ENCODE results near the gene NID1. TPM values are rescaled to one million over a fixed set of nuclear protein-coding genes. Genes with fewer than 3 reads are reported as not detected.
"Not testable (repeated sequence)": the region's sequence is repeated elsewhere in the genome, so short reads cannot be mapped to it uniquely, and the experiment has no call there.

Gene NID1
- total RNA-seq, 1 experiment from 2014 or later = 7.6 TPM

- peak; percentile 69 for DNase-seq (ENCODE audit: low read depth)
Observed at GRCh38 chr1:235999259-235999925, 65.5 kb downstream of the NID1 start.

GRCh38 chr1:235998812-235999211 is 66.1 kb downstream of the NID1 start:
- peak; percentile 19 for DNase-seq (ENCODE audit: low read depth)

DNA sequence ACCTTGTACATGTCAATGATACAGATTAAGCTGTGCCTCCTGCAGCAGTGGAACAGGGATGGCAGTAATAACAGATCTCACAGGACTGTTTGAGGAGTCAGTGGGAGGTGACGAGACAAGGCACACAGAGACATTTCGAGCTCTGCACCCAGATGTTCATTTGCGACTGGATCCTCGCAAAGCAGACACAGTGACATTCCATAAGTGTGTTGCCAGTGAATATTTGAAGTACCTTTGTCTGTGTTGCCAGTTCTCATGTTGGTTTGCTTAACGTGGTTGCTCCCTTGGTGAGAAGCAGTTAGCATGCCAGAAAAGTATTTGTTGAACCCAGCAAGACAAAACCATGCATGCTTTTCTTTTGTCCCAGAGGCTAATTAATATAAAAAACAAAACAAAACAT is 67.0 kb downstream of the NID1 start:
- no peak for DNase-seq (ENCODE audit: low read depth)

GRCh38 chr1:235997049-235997448 is 67.8 kb downstream of the NID1 start:
- no peak for DNase-seq (ENCODE audit: low read depth)

- no peak for DNase-seq (ENCODE audit: low read depth)
Observed at GRCh38 chr1:235996048-235996785, 68.7 kb downstream of the NID1 start.

DNA sequence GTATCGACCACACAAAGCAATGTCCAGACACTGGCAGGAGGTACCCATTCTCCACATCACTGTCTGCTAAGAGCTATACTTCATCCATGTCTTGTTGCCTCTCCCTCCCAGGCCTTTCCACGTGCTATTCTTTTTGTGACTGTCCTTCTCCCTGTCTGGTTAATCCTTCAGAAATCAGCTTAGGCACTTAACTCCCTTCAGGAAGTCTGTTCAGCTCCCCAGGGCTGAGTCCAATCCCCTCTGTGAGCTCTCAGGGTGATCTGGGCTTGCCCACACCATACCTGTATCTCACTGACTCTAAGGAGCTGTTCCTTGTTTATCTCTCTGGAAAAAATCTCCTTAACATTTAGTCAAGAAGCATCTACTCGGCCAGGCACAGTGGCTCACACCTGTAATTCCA is 69.4 kb downstream of the NID1 start:
- DNase-seq (ENCODE audit: low read depth) = no peak

- no peak for DNase-seq (ENCODE audit: low read depth)
Observed at GRCh38 chr1:235993652-235994051, 71.2 kb downstream of the NID1 start.

GRCh38 chr1:235992868-235993267 is 72.0 kb downstream of the NID1 start:
- DNase-seq (ENCODE audit: low read depth) = no peak

DNA sequence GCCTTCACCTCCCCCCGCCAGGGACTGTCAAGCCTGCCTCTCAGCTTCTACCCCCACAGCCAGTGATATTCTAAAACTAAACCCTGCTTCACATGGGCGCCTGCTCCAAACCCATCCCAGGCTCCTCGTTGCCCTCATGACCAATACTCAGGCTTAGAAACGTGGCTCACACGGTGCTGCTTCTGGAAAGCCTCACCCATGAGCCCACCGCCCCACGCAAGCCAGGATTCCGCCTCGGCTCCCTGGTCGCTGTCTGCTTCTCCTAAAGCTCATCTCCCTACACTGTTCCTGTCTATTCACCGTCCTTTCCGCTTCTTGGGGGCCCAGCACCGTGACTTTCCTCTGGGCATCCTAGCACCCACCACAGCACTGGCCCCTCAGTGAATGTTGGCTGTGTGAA is 72.5 kb downstream of the NID1 start:
- DNase-seq (ENCODE audit: low read depth) = no peak

GRCh38 chr1:235990330-235990795 is 74.5 kb downstream of the NID1 start:
- DNase-seq (ENCODE audit: low read depth) = no peak

GRCh38 chr1:235989105-235989504 is 75.8 kb downstream of the NID1 start:
- no peak for DNase-seq (ENCODE audit: low read depth)

DNA sequence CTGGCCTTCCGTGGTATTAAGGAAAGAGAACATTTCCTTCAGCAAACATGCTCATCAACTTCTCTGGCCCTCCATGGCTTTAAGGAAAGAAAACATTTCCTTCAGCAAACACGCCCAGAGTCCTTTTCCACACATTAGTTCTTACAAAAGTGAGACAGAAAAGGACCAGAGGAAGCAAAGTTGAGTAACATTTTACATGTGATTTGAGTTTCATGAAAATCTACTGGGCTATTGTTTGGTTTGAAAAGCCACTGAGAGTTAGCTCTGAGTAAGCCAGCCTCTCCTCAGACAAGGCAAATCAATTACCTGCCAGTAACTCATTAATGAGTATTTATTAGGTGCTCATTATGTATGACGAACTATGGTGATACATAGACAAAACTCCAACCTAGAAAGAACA is 78.0 kb downstream of the NID1 start:
- DNase-seq (ENCODE audit: low read depth) = no peak

- no peak for DNase-seq (ENCODE audit: low read depth)
Observed at GRCh38 chr1:235984041-235984825, 80.7 kb downstream of the NID1 start.

DNA sequence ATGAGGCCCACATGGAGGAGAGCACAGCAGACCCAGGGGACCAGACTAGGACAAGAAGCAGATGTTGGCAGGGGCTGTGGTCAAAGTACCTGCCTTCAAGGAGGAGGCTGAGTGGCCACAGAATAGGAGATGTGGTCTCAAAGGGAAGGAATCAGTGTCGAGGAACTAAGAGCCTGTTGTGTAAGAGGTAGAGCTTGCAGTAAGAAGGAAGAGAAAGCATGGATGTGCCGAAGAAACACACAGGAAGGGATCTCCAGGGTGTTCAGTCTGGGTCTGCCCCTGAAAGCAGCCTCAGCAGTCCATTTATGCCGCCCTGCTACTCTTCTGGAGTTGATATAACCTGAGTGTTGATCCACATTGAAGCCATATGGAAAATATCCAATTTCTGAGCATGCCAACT is 83.9 kb downstream of the NID1 start:
- DNase-seq (ENCODE audit: low read depth) = no peak

- no peak for DNase-seq (ENCODE audit: low read depth)
Observed at GRCh38 chr1:235979716-235980333, 85.1 kb downstream of the NID1 start.

DNA sequence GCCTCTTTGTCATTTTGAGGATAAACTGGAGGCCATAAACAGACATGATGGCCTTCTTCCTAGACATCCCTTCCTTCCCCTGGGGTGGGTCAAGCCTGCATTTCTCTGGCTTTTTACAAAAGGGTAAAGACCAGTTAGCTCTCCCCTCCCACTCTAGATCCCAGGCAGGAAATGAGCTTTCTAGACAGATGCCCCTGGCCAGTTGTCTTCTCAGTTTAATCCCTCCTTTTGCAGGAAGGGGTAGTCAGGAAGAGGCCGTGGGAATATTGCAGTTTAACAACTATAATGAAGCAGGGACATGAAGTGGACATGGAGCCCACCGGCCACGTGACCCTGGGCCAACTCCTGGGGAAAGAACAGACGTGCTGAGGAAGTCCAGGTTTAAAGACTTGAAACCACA is 85.7 kb downstream of the NID1 start:
- DNase-seq (ENCODE audit: low read depth) = no peak

DNA sequence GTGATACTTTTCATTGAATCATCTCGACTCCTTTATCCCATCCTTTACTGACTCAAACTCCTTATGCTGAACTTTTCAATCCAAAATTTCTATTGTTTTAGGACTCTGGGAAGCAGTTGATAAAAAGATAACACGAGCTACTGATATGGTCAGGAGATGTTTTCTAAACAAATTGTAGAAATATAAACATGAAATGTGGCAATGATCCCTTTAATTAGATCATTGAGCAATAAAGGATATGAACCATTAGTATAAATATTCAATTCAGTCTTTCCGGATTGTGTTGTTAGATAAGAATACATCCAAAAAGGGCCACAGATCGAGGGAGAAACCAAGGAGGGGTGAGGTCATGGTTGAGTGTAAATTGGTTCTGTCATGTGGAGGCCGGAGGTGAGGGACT is 88.4 kb downstream of the NID1 start:
- DNase-seq (ENCODE audit: low read depth) = no peak

DNA sequence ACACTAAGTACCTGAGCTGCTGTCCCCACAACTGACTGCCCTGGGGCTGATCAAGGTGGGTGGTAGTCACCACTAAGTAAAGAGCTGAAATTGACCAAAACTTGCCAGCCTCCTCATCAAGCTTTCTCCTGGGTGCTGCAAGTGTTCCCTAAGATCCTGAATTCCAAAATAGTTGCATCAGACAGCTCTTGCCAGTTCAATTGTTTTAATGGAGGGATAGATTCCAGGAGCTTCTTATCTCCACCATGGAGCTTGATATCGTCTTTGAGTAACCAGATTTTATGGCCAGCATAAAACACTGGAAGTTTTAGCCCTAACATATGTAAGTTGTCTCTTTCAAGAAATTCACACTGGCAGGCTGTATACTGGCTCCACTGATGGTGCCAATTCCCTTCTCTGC is 90.3 kb downstream of the NID1 start:
- DNase-seq (ENCODE audit: low read depth) = no peak

GRCh38 chr1:235972691-235973090 is 92.2 kb downstream of the NID1 start:
- DNase-seq (ENCODE audit: low read depth) = not testable (repeated sequence)

GRCh38 chr1:235972311-235972689 is 92.6 kb downstream of the NID1 start:
- DNase-seq (ENCODE audit: low read depth) = peak; percentile 52

- DNase-seq (ENCODE audit: low read depth) = peak; percentile 93
Observed at GRCh38 chr1:235971571-235972310, 93.1 kb downstream of the NID1 start.
